HG03097 (cell line): ENCODE results near the gene NT5DC1.

Experiments
- ATAC-seq: cut with Tn5 transposase; IDR thresholded peaks from one replicate; pipeline ENCODE4 v1.9.1; 2021; ENCODE audit not compliant: unreplicated experiment, low FRiP score

Gene NT5DC1

DNA sequence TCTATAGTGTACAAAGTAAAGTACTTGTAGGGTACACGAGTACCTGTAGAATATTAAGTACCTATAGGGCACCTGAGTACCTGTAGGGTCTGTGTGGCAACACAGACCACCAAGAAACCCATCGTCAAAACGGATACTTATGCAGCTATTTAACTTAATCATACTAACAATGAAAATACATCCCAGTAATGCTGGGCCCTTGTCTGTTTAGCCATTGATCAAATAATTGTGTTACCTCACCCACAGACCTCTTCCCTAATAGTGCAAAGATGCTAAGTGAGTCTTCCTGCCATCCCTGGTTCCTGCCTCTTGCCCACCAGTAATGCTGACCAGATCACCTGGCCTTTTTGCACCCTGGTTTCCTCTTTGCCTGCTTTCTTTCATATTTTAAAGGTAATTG lies 32.8 kb downstream of the NT5DC1 start:
- no peak for ATAC-seq

DNA sequence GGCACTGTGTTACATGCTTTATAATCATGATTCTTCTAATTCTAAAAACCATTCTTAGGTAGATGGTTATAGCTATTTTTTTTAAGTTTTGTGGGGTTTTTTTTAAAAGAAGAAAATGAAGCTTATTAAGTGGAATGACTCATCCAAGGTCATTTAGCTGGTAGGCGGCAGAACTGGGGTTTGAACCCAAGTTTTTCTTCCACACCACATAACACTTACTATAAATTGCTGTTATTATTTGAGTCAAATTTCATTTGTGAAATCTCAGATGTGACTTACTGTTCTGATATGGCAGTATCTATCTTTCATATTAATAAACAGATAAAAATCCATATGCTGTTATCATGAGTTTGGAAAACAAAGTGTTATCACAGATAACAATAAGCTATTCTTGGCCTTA lies 35.7 kb downstream of the NT5DC1 start:
- no peak for ATAC-seq

DNA sequence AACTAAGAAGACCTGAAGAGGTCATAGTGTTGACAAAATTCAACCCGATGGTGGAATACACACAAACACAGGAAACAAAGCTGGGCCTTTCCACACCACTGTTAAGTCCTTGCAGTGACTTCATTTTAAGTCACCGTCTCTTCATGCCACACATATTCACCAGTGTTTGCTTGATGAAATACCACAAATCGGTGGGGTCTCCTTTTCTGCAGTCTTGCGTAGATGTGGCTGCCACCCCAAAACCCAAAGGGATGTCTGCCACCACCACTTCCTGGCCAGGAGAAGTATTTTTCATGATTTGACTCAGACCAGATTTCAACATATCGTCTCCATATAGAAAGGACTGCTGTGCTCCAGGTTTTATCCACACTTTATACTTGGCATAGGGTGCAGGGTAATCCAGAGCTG lies 36.3 kb downstream of the NT5DC1 start:
- ATAC-seq: no peak

DNA sequence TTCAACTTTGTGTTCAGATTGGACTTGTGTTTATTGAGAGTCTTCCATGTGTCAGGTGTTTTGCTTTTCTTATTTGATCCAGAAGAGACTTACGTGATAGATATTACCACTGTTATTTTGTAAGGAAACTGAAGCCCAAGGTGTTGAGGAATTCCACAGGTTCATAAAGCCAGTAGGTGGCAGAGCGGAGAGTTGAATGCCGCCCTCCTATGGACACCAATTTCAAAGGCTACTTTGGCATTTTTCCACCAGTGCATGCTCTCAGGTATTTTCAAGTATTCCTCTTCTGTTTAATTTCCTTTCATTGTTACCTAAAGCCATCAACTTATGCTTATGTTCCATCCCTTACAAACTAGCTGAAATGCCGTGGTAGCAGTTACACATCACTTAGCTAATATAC lies 39.3 kb downstream of the NT5DC1 start:
- no peak for ATAC-seq

DNA sequence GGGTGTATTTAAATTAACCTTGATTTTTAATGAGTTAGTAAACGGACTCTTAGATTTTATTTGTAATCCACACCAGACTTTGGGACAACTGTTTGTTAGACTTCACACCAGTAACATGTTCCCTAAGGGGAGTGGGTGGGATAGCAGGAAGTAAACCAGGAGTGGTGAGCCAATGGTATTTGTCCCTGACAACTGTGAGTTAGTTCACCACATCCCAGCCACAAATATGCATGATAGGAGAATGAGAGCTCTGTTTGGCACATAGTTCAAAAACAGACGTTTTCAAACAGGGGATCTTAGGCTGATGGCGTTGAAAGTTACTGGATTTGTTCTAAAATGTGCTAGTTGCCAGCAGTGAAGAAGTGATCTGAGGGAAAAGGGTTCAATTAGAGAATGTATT lies 44.0 kb downstream of the NT5DC1 start:
- no peak for ATAC-seq

DNA sequence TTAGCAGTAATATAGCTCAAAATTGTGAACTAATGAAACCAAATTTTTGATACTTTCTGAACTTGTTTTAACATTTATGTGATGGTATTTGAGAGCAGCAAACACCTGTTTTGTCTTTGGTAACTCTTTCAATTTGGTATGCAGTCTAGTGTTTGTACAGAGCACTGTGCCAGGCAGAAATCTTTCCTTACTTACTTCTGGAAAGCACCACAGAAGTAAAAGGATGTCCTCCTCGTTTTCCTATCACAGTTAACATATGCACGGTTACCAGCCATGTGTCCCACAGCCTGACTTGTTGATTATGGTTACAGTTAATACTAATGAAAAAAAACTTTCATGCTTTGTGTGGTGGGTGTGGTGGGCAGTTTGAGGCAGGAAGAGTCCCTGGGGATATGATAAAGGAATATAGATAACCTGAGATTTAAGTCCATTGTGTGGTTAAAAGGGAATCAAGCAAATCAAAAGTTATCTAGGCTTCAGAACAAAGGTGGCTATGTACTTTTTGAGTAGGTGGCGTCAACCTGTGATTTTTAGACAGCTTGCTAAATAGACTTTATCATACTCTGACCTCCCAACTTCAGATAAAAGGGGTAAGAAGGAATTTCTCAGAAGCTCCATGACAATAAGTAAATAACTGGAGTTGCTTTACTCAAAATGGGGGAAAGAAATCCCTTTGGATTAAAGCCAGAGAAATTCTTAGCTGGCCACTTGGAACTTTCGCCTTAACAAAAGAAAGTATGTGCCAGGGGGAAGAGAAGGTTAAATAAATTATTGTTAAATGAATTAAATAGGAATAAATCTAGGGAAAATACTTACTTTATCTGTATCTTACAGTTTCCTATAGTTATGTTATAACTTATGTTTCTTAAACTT lies 45.4 kb downstream of the NT5DC1 start:
- no peak for ATAC-seq

DNA sequence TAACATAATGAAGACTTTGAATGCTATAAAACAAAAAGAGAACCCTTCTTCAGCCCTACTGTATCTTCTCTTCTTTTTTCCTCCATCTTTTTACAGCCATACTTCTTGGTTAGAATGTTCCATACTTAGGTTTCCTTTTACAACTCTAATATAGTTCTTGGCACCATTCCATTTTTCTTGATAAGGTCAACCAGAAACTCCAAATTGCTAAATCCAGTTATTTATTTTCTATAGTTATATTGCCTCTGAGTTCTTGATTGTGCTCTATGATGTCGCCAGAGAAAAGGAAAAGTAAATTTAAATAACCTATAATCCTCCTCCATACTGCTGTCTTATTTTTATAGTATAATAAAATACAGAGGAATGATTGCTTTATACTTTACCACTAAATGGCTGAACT lies 52.0 kb downstream of the NT5DC1 start:
- no peak for ATAC-seq

DNA sequence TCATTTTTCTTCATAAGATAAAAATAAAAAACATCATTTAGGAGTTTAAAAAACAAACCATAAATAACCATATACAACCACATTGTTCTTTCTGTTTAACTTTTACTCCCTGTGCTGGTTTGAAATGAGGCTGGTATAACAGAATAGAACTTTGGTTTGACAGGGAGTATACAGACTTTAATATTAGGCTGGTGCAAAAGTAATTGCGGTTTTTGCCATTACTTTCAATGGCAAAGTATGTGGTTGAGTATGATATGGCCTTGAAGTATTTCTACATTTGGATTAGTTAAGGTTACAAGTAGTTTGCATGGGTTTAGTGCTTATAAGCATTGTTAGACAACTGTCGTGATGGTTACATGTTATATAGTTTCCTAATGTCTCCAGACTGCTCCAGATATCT lies 54.2 kb downstream of the NT5DC1 start:
- no peak for ATAC-seq

DNA sequence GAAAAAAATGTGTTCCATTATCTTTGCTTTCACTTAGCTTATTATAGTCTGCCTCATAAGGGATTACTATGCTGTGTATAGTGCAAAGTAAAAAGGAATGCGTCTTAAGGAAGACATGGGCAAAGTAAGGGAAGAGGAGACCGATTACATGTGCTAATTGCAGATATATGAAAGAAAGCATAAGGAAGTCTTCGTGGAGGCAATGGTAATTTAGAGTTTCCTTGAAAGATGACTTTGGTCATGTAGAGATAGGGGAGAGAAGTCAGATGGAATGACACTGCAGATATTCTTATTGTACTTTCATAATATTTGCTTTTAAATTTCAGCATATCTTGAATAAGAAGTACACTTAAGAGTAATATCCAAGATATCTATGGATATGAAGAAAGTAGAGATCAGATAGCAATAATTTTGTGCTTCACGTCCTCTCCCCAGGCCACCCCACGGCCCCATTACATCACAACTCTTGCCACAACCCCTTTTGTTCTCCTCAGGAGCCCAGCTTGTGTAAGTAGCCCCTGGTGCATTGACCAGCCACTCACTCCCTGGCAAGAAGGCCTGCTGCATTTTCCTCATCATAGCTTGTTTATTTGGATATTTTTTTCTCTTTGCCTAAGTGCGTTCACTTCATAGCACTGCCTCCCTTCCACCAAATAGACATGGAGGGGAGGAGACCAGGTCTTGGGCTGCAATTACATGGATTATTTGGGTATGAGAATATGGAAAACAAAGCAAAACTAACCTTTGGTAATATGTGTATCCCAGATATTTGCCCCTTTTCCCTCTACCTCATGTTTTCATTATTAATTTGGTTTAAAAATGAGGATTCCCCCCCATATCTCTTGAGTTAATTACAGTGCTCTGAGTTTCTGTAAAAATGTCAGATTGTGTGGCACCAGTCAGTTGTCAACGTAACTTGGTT lies 56.0 kb downstream of the NT5DC1 start:
- no peak for ATAC-seq

DNA sequence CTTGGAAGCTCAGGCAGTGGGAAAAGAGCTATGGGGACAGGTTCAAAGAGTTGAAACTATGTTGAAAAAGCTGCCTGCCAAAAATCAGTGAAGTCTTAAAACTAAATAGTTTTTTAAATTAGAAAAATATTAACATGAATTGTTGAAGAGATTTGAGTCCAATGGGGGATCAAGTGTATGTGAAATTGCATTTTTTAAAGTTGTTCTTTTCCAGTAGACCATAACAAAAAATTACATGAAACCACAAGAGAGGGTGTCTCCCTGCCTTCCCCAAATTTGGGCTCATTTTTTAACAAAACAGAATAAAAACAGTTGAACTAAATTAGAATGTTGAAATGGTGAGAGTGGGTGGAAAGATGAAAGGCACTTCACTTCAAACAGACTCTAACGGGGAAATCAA lies 56.7 kb downstream of the NT5DC1 start:
- ATAC-seq: no peak

DNA sequence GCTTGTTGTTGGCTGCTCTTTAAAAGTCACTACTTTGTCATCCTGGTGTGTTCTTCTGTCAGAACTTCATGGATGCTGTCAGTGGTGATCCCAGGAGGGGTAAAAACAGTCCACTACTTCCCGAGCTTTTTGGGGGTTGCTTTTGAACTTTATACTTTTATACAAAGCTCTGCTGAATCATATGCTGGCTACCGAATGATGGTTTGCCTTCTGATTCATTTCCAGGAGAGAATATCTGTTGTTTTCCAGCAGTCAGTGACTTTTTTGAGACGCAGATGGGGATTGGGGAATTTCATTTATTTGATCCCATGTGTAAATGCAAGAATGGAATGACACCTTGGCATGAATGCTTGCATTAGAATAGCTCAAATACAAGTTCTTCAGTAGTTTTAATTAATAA lies 58.0 kb downstream of the NT5DC1 start:
- ATAC-seq: no peak

DNA sequence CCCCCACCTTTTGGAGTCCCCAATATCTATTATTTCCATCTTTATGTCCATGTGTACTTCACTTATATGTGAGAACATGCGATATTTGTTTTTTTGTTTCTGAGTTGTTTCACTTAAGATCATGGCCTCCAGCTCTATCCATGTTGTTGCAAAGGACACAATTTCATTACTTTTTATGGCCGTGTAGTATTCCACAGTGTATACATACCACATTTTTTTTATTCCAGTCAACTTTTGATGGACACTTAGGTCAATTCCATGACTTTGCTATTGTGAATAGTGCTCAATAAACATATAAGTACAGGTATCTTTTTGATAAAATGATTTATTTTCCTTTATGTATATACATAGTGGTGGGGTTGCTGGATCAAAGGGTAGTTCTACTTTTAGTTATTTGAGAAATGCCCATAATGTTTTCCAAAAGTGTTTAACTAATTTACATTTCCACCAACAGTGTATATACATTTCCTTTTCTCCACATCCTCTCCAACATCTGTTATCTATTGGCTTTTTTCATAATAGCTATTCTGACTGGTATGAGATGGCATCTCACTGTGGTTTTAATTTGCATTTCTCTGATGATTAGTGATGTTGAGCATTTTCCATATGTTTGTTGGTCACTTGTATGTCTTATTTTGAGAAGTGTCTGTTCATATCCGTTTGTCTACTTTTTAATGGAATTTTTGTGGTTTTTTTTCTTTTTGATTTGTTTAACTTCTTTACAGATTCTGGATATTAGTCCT lies 59.3 kb downstream of the NT5DC1 start:
- no peak for ATAC-seq

DNA sequence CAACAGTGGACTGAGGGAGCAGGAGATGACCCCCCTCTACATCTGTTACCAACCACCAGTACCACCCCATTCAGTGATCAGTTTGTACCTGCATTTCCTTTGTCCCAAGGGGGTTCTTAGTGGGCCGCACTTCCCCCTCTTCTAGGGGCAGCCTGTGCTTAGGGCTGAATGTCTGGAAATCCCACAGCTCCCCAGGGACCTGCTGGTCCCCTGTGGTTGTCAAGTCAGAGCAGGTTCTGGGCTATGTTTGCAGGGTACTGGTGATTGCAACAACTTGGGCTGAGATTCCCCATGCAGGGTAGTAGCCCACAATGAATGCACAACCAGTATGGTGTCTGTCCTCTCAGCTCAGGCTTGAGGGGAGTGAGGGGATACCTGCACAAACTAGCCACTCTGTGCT lies 64.9 kb downstream of the NT5DC1 start:
- peak; percentile 59 for ATAC-seq

DNA sequence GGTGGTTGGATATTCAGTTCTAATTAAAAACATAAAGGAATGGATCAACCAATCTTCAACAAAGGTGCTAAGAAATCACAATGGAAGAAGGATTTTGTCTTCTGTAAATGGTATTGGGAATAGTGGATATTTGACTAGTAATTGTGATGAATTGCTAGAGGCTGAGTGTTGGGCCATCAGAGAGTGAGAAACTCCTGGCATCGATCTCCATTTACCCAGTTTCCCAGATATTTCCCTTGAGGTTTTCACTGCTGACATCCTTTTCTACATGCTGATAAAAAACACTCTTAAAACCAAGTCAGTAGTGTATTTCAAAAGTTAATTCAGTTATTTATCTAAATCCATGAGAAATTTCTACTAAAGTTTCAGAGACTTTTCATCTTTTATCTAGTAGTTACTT lies 65.7 kb downstream of the NT5DC1 start:
- no peak for ATAC-seq

DNA sequence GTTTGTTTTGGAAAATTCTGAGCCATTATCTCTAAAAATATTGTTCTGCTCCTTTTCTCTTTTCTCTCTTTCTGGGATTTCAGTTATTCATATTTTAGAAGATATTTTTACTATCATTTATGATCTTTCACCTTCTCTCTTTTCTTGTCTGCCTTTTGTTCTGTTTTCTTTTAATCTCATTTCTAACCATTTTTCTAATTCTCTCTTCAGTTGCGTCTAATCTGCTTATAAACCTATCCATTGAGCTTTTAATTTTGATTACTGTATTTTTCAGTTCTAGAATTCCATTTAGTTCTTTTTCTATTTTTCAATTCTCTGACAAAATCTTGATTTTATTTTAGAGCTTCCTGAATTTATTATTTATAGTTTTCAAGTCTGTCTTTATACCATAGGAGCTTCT lies 67.5 kb downstream of the NT5DC1 start:
- no peak for ATAC-seq

DNA sequence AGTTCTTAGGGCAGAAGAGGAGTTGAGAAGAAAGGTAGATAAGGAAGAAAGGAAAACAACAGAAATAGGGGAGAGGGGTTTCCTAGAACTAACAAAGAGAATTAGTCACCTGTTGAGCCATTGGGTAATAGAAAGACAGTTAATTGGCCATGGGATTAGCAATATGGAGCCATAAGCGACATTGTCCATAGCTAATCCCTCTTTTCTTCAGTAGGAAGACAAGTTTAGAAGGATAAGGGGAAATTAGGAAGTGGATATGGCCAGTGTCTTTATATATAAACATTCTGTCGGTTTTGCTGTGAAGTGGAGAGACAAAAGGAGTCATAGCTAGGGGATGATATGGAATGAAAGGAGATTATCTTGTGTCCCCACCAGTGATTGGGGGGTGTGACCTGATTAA lies 69.2 kb downstream of the NT5DC1 start:
- no peak for ATAC-seq

DNA sequence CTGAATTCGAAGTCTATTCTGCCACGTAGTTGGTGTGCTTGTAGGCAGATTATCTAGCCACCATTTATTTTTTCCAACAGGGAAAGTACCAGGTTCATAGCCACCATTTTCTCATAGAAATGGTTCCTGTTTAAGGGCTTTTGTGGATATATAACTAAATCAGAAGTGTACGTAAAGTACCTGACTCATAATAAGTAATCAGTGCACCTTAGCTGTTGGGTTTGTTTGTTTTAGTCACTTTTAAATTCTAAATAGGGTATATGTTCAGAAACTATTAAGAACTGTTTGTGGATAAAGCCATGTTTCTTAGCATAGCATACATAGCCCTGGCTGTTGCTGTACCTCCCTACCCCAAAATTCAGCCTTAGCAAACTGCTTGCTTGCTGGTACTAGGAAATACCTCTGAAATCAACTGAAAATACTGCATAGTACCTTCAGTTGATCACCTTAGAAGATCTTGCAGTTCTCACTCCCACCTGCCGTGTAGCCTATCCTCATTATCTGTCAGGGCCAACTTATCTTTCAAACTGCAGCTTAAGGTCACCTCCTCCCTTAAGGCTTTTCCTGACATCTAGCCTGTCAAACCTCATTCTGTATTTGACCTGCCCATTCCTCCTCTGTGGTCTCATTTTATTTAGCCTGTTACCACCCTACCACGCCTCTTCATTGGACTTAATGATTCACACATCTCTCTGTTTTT lies 69.9 kb downstream of the NT5DC1 start:
- no peak for ATAC-seq

DNA sequence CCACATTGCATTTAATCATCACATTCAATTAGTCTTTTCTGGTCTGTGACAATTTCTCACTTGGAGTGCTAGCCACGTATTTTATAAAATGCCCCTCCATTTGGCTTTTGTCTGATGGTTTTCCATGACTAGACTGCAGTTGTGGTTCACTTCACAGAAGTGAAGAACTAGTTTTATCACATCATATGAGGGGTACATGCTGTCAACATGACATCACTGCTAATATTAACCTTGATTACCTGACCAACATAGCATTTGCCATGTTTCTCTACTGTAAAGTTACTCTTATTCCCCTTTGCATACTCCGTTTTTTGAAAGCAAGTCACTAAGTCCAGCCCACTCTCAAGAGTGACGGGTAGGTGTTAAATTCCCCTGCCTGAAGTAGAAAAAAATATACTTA lies 73.3 kb downstream of the NT5DC1 start:
- ATAC-seq: no peak

DNA sequence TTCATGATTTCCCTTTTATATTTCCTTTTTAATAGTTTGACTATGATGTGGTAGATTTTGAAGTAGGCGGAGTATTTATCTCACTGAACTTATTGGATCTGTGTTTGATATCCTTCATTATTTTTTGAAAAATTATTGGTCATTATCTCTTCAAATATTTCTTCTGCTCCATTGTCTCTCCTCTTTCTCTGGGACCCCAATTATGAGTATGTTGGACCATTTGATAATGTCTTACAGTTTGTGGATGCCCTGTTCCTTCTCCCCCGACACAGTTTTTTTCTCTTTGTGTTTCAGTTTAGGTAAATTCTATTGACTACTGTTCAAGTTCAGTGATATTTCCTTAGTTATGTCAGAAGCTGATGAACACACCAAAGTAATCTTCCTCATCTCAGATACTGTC lies 74.7 kb downstream of the NT5DC1 start:
- no peak for ATAC-seq

DNA sequence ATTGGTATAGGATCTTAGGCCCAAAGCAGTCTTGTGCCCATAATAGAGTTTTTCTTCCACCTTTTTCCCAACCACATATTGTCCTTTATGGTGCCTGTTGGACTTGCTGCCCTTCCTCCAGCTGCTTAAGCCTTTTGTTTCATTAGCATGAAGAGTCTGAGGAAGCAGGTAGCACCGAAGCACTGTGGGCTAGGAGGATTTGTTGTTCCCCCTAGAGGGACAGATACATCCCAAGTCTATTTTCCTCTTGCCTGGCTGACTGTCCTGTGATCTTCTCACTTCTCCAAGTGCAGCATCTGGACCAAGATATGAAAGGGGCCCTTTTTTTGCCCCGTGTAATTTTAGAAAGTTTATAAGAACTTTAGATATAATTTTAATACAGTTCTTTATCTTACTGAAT lies 75.9 kb downstream of the NT5DC1 start:
- ATAC-seq: no peak
